HCEC 1CT (cell line): ENCODE data around the gene ACKR4.

Experiments
- DNase-seq: peaks from one replicate; pipeline ENCODE4 v3.0.0-alpha.2; 2017

The ACKR4 gene

DNA sequence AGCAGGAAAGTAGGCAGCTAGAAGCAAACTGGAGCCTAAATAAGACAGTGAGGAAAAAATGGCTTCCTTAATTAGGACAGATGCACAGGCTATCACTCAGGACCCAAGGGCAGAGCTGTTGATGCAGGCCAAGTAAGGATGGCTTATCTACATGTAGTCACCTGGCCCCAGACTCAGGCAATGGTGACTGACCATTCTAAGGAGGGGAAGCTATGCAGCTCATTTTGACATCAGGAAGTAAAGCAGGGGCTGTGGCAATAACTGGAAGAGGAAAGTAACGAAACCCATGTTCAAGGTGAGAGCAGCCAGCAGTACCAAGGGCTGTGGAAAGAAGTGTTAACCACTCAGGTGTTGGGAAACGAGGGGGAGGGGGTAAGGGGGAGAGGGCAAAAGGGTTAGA is 46.3 kb downstream of the ACKR4 start:
- DNase-seq, result no peak

DNA sequence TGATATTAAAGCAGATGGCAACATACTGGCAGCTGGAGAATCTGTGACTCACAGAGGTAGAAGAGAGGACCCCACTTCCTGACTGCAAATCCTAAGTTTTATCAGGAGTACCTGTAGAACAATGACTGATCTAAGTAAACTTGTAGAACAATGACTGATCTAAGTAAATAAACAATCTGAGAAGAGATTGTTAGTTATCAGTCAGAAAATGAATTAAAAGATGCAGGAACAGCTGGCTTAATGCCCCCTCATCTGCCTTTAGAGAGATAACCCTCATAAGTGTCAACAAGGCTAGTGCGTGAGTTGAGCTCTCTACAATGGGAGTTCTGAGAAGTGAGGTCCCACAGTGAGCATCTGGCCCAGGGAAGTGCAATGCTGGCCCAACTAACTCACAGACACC is 48.0 kb downstream of the ACKR4 start:
- no peak for DNase-seq

DNA sequence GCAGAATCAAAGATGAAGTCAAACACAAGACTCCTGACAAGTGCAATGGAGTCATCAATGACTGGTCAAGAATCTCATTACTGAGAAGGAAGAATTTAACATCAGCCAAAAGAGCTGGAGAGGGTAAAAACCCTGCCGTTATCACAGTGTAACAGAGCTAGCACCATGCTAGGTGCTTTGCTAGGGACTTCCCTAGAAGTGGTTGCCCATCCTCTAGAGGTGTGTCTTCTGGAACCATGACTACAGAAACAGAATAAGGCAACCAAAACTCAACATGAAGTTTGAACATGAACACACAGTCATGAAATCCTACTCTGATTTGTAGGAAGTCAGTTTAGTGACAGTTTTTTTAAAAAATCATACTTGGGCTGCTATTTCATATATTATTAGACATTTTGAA is 53.1 kb downstream of the ACKR4 start:
- DNase-seq, result no peak
